OCI-LY7 (cell line): Measurements from ENCODE around the gene EPX. TPM values are rescaled to one million over a fixed set of nuclear protein-coding genes. Genes with fewer than 3 reads are reported as not detected.
A peak's percentile ranks its signal among the peaks of the same experiment; 100 is the strongest.

Experiments used
- BruUV-seq: library from RNA; stranded (reverse); fragments of 400-500 nt; replicated peaks from 2 replicates; lab custom pipeline; 2021; lab: Mats Ljungman, UMichigan
- CTCF ChIA-PET: fragments of 300-600 bp; sonication (Branson Sonifier 250); formaldehyde crosslinking; loops from one replicate; lab custom pipeline; 2022; ENCODE audit warnings: antibody characterized with exemption; ENCODE audit not compliant: unreplicated experiment; lab: Charles Lee
- POLR2A ChIA-PET: fragments of 300-600 bp; sonication (Branson Sonifier 250); formaldehyde crosslinking; loops from one replicate; lab custom pipeline; 2022; ENCODE audit warnings: antibody characterized with exemption; lab: Charles Lee
- DNase-seq: peaks from one replicate; pipeline ENCODE4 v3.0.0-alpha.2; 2015; ENCODE audit warnings: low spot score
- H2AFZ ChIP-seq: fragments of 200-600 bp; sonication (generic), shearing (Covaris generic); 2 replicates; pipeline ENCODE4 v1.6.1; 2014; ENCODE audit warnings: mild to moderate bottlenecking, antibody characterized with exemption, low read length, moderate library complexity
- H3K27ac ChIP-seq: fragments of 200-600 bp; sonication (generic); 2 replicates; pipeline ENCODE4 v1.5.1; 2014; ENCODE audit warnings: mixed run types, low read depth, mild to moderate bottlenecking, moderate library complexity, low read length, inconsistent platforms; ENCODE audit not compliant: poor library complexity, severe bottlenecking
- H3K36me3 ChIP-seq: fragments of 200-600 bp; sonication (generic); 2 replicates; pipeline ENCODE4 v1.6.1; 2014; ENCODE audit warnings: mild to moderate bottlenecking, antibody characterized with exemption, low read length, moderate library complexity, mixed read lengths; ENCODE audit not compliant: insufficient read depth
- H3K4me1 ChIP-seq: fragments of 200-600 bp; sonication (generic); 2 replicates; pipeline ENCODE4 v1.5.1; 2014; ENCODE audit warnings: mild to moderate bottlenecking, low read length; ENCODE audit not compliant: insufficient read depth, poor library complexity, severe bottlenecking
- H3K4me2 ChIP-seq: fragments of 200-600 bp; sonication (generic); 2 replicates; pipeline ENCODE4 v1.6.1; 2014; ENCODE audit warnings: mild to moderate bottlenecking, low read length
- H3K4me3 ChIP-seq: fragments of 200-600 bp; sonication (generic); 2 replicates; pipeline ENCODE4 v1.5.1; 2014; ENCODE audit warnings: mild to moderate bottlenecking, low read depth, low read length; ENCODE audit not compliant: poor library complexity, severe bottlenecking
- H3K79me2 ChIP-seq: fragments of 200-600 bp; sonication (generic); 2 replicates; pipeline ENCODE4 v1.6.1; 2016; ENCODE audit warnings: low read depth, mild to moderate bottlenecking, low read length, moderate library complexity, mixed read lengths; ENCODE audit not compliant: insufficient read depth
- H3K9me2 ChIP-seq: fragments of 200-600 bp; sonication (generic); 2 replicates; pipeline ENCODE4 v1.6.1; 2016; ENCODE audit warnings: mild to moderate bottlenecking, low read length, mixed read lengths; ENCODE audit not compliant: insufficient read depth
- H3K9me3 ChIP-seq: fragments of 200-600 bp; sonication (generic); 2 replicates; pipeline ENCODE4 v1.6.1; 2014; ENCODE audit warnings: mild to moderate bottlenecking, mixed run types, low read length, mixed read lengths
- H4K20me1 ChIP-seq: fragments of 200-600 bp; sonication (generic); 2 replicates; pipeline ENCODE4 v1.6.1; 2014; ENCODE audit warnings: mild to moderate bottlenecking, antibody characterized with exemption, low read length, moderate library complexity, mixed read lengths; ENCODE audit not compliant: insufficient read depth
- EZH2phosphoT487 ChIP-seq: fragments of 200-600 bp; sonication (generic); IDR thresholded peaks from 2 replicates; pipeline ENCODE4 v1.6.1; 2018; ENCODE audit warnings: low read depth, borderline replicate concordance, mild to moderate bottlenecking, mixed run types, antibody characterized with exemption, low read length, moderate library complexity, mixed read lengths
- intact Hi-C: fragments of 100-400 bp; cut with micrococcal nuclease; formaldehyde crosslinking; loops from one replicate; pipeline ENCODE4 v1.10.0; 2022; ENCODE audit not compliant: unreplicated experiment
- total RNA-seq, 2 experiments: library from RNA; depleted of rRNA in 1 of 2; stranded (reverse); fragments of >200 nt in 1 of 2; shearing (Covaris generic) in 1 of 2; gene quantifications; 2 replicates each; pipeline ENCODE4 v1.2.3, GENCODE V29; 2014 to 2022
- TF ChIP-seq, protein P1 (sequence below): fragments of 200-600 bp; sonication (generic); conservative IDR thresholded peaks from 2 replicates; pipeline ENCODE4 v1.5.1; 2014; ENCODE audit warnings: mild to moderate bottlenecking, antibody characterized with exemption, low read length, moderate library complexity, mixed read lengths

Gene EPX
- total RNA-seq, 2 experiments from 2014 or later = not detected

DNA sequence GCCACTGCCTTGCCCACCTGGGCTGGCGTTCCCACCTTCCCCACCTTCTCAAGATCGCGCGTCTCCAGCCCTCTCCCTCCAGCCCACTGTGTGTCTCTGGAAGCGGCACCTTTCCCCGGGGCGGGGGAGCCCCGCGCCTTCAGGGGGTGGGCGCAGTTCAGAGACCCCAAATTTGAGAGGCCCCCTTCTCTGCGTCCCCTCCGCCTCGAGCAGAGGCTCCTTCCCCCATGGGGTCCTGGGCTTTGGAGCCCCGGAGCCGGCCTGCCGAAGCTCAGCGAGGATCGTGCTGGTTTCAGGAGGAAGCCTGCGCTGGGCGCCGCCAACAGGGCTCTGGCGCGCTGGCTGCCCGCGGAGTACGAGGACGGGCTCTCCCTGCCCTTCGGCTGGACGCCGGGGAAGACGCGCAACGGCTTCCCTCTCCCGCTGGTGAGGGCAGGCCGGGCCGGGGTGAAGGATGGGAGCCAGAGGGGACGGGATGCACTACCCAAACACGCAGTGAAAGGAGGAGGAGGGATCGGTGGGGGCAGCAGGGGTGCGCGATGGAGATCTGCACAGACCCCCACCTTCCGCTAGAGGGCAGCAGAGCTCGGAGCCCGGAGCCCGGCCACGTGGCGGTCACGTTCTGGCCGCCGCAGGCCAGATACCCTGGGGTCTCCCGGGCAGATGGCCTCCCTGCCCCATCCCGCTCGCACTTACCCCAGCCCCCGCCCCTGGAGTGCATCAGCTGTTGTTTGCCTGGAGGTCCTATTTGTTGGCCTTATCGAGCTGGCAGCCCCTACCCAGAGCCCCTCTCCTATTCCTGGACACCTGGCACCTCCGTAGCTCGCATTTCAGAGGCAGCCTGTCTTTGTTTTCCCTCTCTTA is 57.0 kb downstream of the EPX start:
- TF ChIP-seq EZH2phosphoT487 = no peak
- TF ChIP-seq, protein P1, sequence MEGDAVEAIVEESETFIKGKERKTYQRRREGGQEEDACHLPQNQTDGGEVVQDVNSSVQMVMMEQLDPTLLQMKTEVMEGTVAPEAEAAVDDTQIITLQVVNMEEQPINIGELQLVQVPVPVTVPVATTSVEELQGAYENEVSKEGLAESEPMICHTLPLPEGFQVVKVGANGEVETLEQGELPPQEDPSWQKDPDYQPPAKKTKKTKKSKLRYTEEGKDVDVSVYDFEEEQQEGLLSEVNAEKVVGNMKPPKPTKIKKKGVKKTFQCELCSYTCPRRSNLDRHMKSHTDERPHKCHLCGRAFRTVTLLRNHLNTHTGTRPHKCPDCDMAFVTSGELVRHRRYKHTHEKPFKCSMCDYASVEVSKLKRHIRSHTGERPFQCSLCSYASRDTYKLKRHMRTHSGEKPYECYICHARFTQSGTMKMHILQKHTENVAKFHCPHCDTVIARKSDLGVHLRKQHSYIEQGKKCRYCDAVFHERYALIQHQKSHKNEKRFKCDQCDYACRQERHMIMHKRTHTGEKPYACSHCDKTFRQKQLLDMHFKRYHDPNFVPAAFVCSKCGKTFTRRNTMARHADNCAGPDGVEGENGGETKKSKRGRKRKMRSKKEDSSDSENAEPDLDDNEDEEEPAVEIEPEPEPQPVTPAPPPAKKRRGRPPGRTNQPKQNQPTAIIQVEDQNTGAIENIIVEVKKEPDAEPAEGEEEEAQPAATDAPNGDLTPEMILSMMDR = peak; percentile 80
- Histone ChIP-seq H3K4me2 (no peak overlapping the region), H3K9me2 (no peaks in the 10 kb centered on the region), H3K36me3 (no peaks in the 10 kb centered on the region), H3K4me1 (no peaks in the 10 kb centered on the region), H3K4me3 (no peak overlapping the region), H3K9me3 (no peaks in the 10 kb centered on the region), H3K27ac (no peak overlapping the region), H2AFZ (peak overlapping the region; percentile 18; the same call in 1 of the 2 replicates), H3K79me2 (no peaks in the 10 kb centered on the region), H4K20me1 (no peaks in the 10 kb centered on the region)
- ChIA-PET CTCF (no interaction called here), POLR2A (no interaction called here)
- no TSS peak for BruUV-seq
- intact Hi-C loops = loop anchor here (1.0 kb wide), 1 partner anchor 198 kb away; no protein-coding TSS in a partner anchor
- DNase-seq = peak; percentile 48

DNA sequence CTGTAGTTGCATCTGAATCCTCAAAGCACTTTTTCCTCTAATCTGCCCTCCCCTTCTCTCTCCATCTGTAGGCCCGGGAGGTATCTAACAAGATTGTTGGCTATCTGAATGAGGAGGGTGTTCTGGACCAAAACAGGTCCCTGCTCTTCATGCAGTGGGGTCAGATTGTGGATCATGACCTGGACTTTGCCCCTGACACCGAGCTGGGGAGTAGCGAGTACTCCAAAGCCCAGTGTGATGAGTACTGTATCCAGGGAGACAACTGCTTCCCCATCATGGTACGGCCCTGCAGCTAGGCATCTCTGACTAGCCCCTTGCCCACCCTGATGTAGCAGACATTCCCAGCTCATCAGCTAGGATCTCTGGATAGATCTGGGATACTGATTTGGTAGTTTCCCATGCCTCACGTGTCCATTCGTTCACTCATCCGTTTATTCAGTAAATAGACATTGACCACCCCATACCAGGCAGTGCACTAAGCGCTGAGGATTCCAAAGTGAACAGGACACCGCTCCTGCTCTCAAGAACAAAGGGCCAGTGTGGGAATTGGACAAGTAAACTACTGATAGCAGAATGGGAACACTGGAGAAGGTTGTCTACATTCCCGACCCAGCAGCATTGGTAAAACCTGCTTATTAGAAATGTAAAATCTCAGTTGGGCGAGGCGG is 58.0 kb downstream of the EPX start:
- no peak for DNase-seq
- H3K79me2 ChIP-seq = no peaks in the 10 kb centered on the region
- H3K36me3 ChIP-seq = no peaks in the 10 kb centered on the region
- H2AFZ ChIP-seq = no peak overlapping the region
- no peaks in the 10 kb centered on the region for H4K20me1 ChIP-seq
- no peak overlapping the region for H3K4me3 ChIP-seq
- H3K4me2 ChIP-seq = no peak overlapping the region
- no peaks in the 10 kb centered on the region for H3K9me3 ChIP-seq
- no peak overlapping the region for H3K27ac ChIP-seq
- ChIA-PET CTCF (no interaction called here), POLR2A (no interaction called here)
- intact Hi-C loops = no loop called here
- TF ChIP-seq EZH2phosphoT487 = no peak
- TF ChIP-seq, protein P1 = no peak
- no peaks in the 10 kb centered on the region for H3K9me2 ChIP-seq
- no peaks in the 10 kb centered on the region for H3K4me1 ChIP-seq
- no TSS peak for BruUV-seq
